IgD-negative memory B cell (primary cell): ENCODE data around the gene LRPPRC. TPM values are rescaled to one million over a fixed set of nuclear protein-coding genes. Genes with fewer than 3 reads are reported as not detected.

Experiments used
- H3K27ac Mint-ChIP-seq, 3 donors: one replicate each; pipeline ENCODE4 v1.8.0; 2020 to 2022; ENCODE audit warnings: mild to moderate bottlenecking in 3 of 3, mixed read lengths in 3 of 3, moderate library complexity in 1 of 3
- H3K27me3 Mint-ChIP-seq: one replicate; pipeline ENCODE4 v1.8.0; 2021; ENCODE audit warnings: mixed read lengths
- H3K36me3 Mint-ChIP-seq: one replicate; pipeline ENCODE4 v1.8.0; 2020; ENCODE audit warnings: mild to moderate bottlenecking, mixed read lengths
- H3K4me1 Mint-ChIP-seq, 3 donors: one replicate each; pipeline ENCODE4 v1.8.0; 2020 to 2022; ENCODE audit warnings: mixed read lengths in 3 of 3, mild to moderate bottlenecking in 1 of 3
- H3K4me3 Mint-ChIP-seq, 4 donors: one replicate each; pipeline ENCODE4 v1.8.0; 2020 to 2022; ENCODE audit warnings: mild to moderate bottlenecking in 4 of 4, mixed read lengths in 4 of 4, moderate library complexity in 3 of 4
- H3K9me3 Mint-ChIP-seq, 3 donors: one replicate each; pipeline ENCODE4 v1.8.0; 2020 to 2021; ENCODE audit warnings: mixed read lengths in 3 of 3, mild to moderate bottlenecking in 1 of 3
- polyA plus RNA-seq: library from polyadenylated mRNA; unstranded; fragments of 300-500 nt; fragmentation: Illumina TruSeq; gene quantifications from one replicate; pipeline ENCODE4 v1.2.3, GENCODE V29; 2021

Gene LRPPRC
- polyA plus RNA-seq, 1 donor from 2014 or later = 36.5 TPM

GRCh38 chr2:43905871-43906270 lies 89.9 kb downstream of the LRPPRC start:
- no peaks in the 10 kb centered on the region for H3K9me3 Mint-ChIP-seq
- H3K36me3 Mint-ChIP-seq = peaks cover 1% of the 10 kb centered on the region
- no peak overlapping the region for H3K4me3 Mint-ChIP-seq
- no peak overlapping the region for H3K27ac Mint-ChIP-seq
- no peaks in the 10 kb centered on the region for H3K27me3 Mint-ChIP-seq
- peaks cover 0 to 3% (median 2%) of the 10 kb centered on the region in 3 donors for H3K4me1 Mint-ChIP-seq

- H3K36me3 Mint-ChIP-seq = peaks cover 1% of the 10 kb centered on the region
- no peak overlapping the region for H3K27ac Mint-ChIP-seq
- H3K4me3 Mint-ChIP-seq = no peak overlapping the region
Observed at GRCh38 chr2:43905371-43905803, 90.4 kb downstream of the LRPPRC start.

GRCh38 chr2:43899589-43899988 lies 96.2 kb downstream of the LRPPRC start:
- no peaks in the 10 kb centered on the region for H3K9me3 Mint-ChIP-seq
- no peaks in the 10 kb centered on the region for H3K27me3 Mint-ChIP-seq
- no peak overlapping the region for H3K4me3 Mint-ChIP-seq
- no peak overlapping the region for H3K27ac Mint-ChIP-seq
- H3K36me3 Mint-ChIP-seq = no peaks in the 10 kb centered on the region
- no peaks in the 10 kb centered on the region for H3K4me1 Mint-ChIP-seq

More at GRCh38 chr2:43905371-43905803, 90.4 kb downstream of the LRPPRC start:
- H3K4me1 Mint-ChIP-seq = peaks cover 0 to 3% (median 2%) of the 10 kb centered on the region in 3 donors
- H3K9me3 Mint-ChIP-seq = no peaks in the 10 kb centered on the region
- H3K27me3 Mint-ChIP-seq = no peaks in the 10 kb centered on the region

GRCh38 chr2:43898838-43899346 lies 96.9 kb downstream of the LRPPRC start:
- Mint-ChIP-seq H3K27me3 (no peaks in the 10 kb centered on the region), H3K4me3 (no peak overlapping the region), H3K4me1 (no peaks in the 10 kb centered on the region), H3K36me3 (no peaks in the 10 kb centered on the region), H3K27ac (no peak overlapping the region), H3K9me3 (no peaks in the 10 kb centered on the region)

- no peak overlapping the region for H3K27ac Mint-ChIP-seq
- no peaks in the 10 kb centered on the region for H3K9me3 Mint-ChIP-seq
- H3K4me3 Mint-ChIP-seq = no peak overlapping the region
Observed at GRCh38 chr2:43898134-43898837, 97.5 kb downstream of the LRPPRC start.

GRCh38 chr2:43897492-43897891 lies 98.3 kb downstream of the LRPPRC start:
- H3K36me3 Mint-ChIP-seq = peaks cover 5% of the 10 kb centered on the region
- H3K27me3 Mint-ChIP-seq = no peaks in the 10 kb centered on the region
- H3K4me1 Mint-ChIP-seq = no peaks in the 10 kb centered on the region
- H3K9me3 Mint-ChIP-seq = no peaks in the 10 kb centered on the region
- no peak overlapping the region for H3K27ac Mint-ChIP-seq
- no peak overlapping the region for H3K4me3 Mint-ChIP-seq

More at GRCh38 chr2:43898134-43898837, 97.5 kb downstream of the LRPPRC start:
- Mint-ChIP-seq H3K36me3 (no peaks in the 10 kb centered on the region), H3K4me1 (no peaks in the 10 kb centered on the region), H3K27me3 (no peaks in the 10 kb centered on the region)

- Mint-ChIP-seq H3K4me3 (no peak overlapping the region), H3K36me3 (peaks cover 5% of the 10 kb centered on the region), H3K4me1 (no peaks in the 10 kb centered on the region), H3K9me3 (no peaks in the 10 kb centered on the region), H3K27ac (no peak overlapping the region), H3K27me3 (no peaks in the 10 kb centered on the region)
Observed at GRCh38 chr2:43896906-43897305, 98.9 kb downstream of the LRPPRC start.

GRCh38 chr2:43894743-43895142 lies 101.0 kb downstream of the LRPPRC start:
- H3K27me3 Mint-ChIP-seq = no peaks in the 10 kb centered on the region
- peaks cover 6% of the 10 kb centered on the region for H3K36me3 Mint-ChIP-seq
- H3K4me1 Mint-ChIP-seq = no peaks in the 10 kb centered on the region
- no peak overlapping the region for H3K27ac Mint-ChIP-seq
- H3K9me3 Mint-ChIP-seq = no peaks in the 10 kb centered on the region
- no peak overlapping the region for H3K4me3 Mint-ChIP-seq

GRCh38 chr2:43890855-43891254 lies 104.9 kb downstream of the LRPPRC start:
- H3K4me1 Mint-ChIP-seq = no peaks in the 10 kb centered on the region
- H3K36me3 Mint-ChIP-seq = peaks cover 22% of the 10 kb centered on the region
- no peak overlapping the region for H3K4me3 Mint-ChIP-seq
- H3K27ac Mint-ChIP-seq = no peak overlapping the region
- H3K27me3 Mint-ChIP-seq = no peaks in the 10 kb centered on the region
- H3K9me3 Mint-ChIP-seq = no peaks in the 10 kb centered on the region

- no peaks in the 10 kb centered on the region for H3K27me3 Mint-ChIP-seq
- no peaks in the 10 kb centered on the region for H3K4me1 Mint-ChIP-seq
- H3K4me3 Mint-ChIP-seq = no peak overlapping the region
- H3K9me3 Mint-ChIP-seq = no peaks in the 10 kb centered on the region
- H3K27ac Mint-ChIP-seq = no peak overlapping the region
- H3K36me3 Mint-ChIP-seq = peaks cover 22% of the 10 kb centered on the region
Observed at GRCh38 chr2:43889416-43889815, 106.4 kb downstream of the LRPPRC start.

- H3K27me3 Mint-ChIP-seq = no peaks in the 10 kb centered on the region
- no peak overlapping the region for H3K4me3 Mint-ChIP-seq
- peak overlapping the region in 1 of 3 donors; percentile 78 for H3K27ac Mint-ChIP-seq
- no peaks in the 10 kb centered on the region for H3K9me3 Mint-ChIP-seq
- H3K4me1 Mint-ChIP-seq = no peaks in the 10 kb centered on the region
- peaks cover 17% of the 10 kb centered on the region for H3K36me3 Mint-ChIP-seq
Observed at GRCh38 chr2:43887176-43887575, 108.6 kb downstream of the LRPPRC start.

GRCh38 chr2:43885132-43885632 lies 110.6 kb downstream of the LRPPRC start:
- Mint-ChIP-seq H3K4me1 (no peaks in the 10 kb centered on the region), H3K36me3 (peaks cover 17% of the 10 kb centered on the region), H3K27ac (no peak overlapping the region), H3K4me3 (no peak overlapping the region), H3K9me3 (no peaks in the 10 kb centered on the region), H3K27me3 (no peaks in the 10 kb centered on the region)

GRCh38 chr2:43884689-43885088 lies 111.1 kb downstream of the LRPPRC start:
- H3K9me3 Mint-ChIP-seq = no peaks in the 10 kb centered on the region
- H3K36me3 Mint-ChIP-seq = peaks cover 15% of the 10 kb centered on the region
- H3K4me3 Mint-ChIP-seq = no peak overlapping the region
- no peak overlapping the region for H3K27ac Mint-ChIP-seq
- H3K4me1 Mint-ChIP-seq = no peaks in the 10 kb centered on the region
- H3K27me3 Mint-ChIP-seq = no peaks in the 10 kb centered on the region

GRCh38 chr2:43882312-43882711 lies 113.5 kb downstream of the LRPPRC start:
- Mint-ChIP-seq H3K9me3 (no peaks in the 10 kb centered on the region), H3K4me1 (peaks cover 3 to 5% (median 4%) of the 10 kb centered on the region in 3 donors), H3K27ac (no peak overlapping the region), H3K4me3 (no peak overlapping the region), H3K36me3 (peaks cover 3% of the 10 kb centered on the region), H3K27me3 (peaks cover 4% of the 10 kb centered on the region)

- no peaks in the 10 kb centered on the region for H3K36me3 Mint-ChIP-seq
- H3K4me3 Mint-ChIP-seq = no peak overlapping the region
- H3K27ac Mint-ChIP-seq = no peak overlapping the region
- H3K27me3 Mint-ChIP-seq = peaks cover 4% of the 10 kb centered on the region
- H3K9me3 Mint-ChIP-seq = no peaks in the 10 kb centered on the region
- H3K4me1 Mint-ChIP-seq = peaks cover 3 to 5% (median 4%) of the 10 kb centered on the region in 3 donors
Observed at GRCh38 chr2:43880952-43881351, 114.8 kb downstream of the LRPPRC start.

GRCh38 chr2:43880471-43880870 lies 115.3 kb downstream of the LRPPRC start:
- H3K9me3 Mint-ChIP-seq = no peaks in the 10 kb centered on the region
- H3K27ac Mint-ChIP-seq = no peak overlapping the region

More at GRCh38 chr2:43880471-43880870, 115.3 kb downstream of the LRPPRC start:
- Mint-ChIP-seq H3K36me3 (no peaks in the 10 kb centered on the region), H3K4me1 (peaks cover 3 to 5% (median 4%) of the 10 kb centered on the region in 3 donors), H3K4me3 (no peak overlapping the region), H3K27me3 (peaks cover 4% of the 10 kb centered on the region)
